Measurements from ENCODE around the gene ADORA1. TPM values are rescaled to one million over a fixed set of nuclear protein-coding genes. Genes with fewer than 3 reads are reported as not detected.

Gene ADORA1
- polyA plus RNA-seq, 1 donor, result 0.55 TPM

DNA sequence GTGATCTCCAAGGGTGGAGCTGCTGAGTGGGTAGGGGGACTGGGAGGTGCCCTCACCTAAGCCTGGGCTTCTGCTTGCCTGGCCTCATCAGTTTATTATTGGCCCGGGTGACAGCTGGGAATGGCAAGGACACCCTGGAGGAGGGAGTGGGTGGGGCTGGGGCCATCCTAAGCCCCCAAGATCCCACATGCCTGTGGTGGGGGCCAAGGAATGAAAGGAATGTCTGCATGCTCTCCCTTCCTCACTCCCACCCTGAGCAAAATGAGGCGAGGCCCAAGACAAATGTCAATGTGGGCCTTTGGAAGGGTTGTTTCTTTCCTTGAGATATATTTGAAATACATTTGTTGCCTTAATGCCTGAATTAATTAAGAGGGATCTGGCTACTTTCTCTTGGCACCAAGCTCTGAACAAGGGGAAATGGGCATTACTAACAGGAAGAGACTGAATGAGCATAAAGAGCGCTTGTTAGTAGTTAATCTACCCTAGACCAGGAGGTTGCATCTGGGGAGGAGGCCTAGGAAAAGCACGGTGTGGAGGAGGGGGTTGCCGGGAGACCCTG is 78.7 kb downstream of the ADORA1 start:
- no peak overlapping the region for H3K4me3 ChIP-seq (ENCODE audit: low read length)
- peaks cover 2% of the 10 kb centered on the region for H3K27me3 ChIP-seq (ENCODE audit: control insufficient read depth, insufficient read depth, low read length)
- no peaks in the 10 kb centered on the region for H3K4me1 ChIP-seq (ENCODE audit: control insufficient read depth, insufficient read depth, low read length)
- no CpG with 5 or more reads among the region's 5 CpGs for WGBS (ENCODE audit: insufficient coverage, low lambda C conversion rate)
- H3K27ac ChIP-seq (ENCODE audit: low read length), result no peak overlapping the region
- DNase-seq, result no peak
- no peaks in the 10 kb centered on the region for H3K9me3 ChIP-seq (ENCODE audit: control insufficient read depth, low read depth, low read length)
- no peaks in the 10 kb centered on the region for H3K36me3 ChIP-seq (ENCODE audit: control insufficient read depth, insufficient read depth, low read length)

DNA sequence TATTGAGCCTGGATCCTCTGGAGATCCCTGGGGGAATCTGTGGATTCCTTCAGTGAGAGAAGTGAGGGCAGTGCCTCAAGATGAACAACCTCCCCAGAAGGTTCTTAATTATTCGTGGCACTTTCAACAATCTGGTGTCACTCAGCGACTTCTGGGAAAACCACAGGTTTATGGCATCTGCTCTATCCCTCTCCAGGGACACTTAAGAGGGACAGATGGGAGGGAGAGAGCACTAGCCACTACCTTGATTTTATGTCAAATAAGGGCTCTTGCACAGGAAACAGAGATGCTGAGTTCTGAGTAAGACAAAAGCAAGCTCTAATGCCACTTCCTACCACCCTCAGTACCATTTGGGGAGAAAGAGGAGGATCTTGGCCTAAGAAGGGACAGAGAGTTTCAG is 80.2 kb downstream of the ADORA1 start:
- WGBS (ENCODE audit: insufficient coverage, low lambda C conversion rate), result no CpG with 5 or more reads among the region's 2 CpGs

DNA sequence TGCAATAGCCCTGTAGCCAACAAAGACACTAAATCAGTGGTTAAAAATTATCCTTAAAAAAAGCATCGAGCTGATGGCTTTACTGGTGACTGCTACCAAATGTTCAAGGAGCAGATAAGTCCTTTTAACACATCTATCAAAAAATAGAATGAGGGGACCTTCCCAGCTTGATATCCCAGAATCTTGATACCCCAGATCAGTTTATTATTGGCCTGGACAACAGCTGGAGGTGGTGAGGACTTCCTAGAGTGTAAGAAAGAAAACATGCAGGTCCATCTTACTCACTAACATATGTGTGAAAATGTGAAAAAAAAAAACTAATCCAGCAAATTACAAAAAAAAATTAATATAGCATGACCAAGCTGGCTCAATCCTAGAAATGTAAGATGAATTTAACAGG is 80.7 kb downstream of the ADORA1 start:
- no peak for DNase-seq
- Histone ChIP-seq H3K4me3 (ENCODE audit: low read length) (no peak overlapping the region), H3K27ac (ENCODE audit: low read length) (no peak overlapping the region), H3K9me3 (ENCODE audit: control insufficient read depth, low read depth, low read length) (no peaks in the 10 kb centered on the region), H3K4me1 (ENCODE audit: control insufficient read depth, insufficient read depth, low read length) (no peaks in the 10 kb centered on the region), H3K36me3 (ENCODE audit: control insufficient read depth, insufficient read depth, low read length) (no peaks in the 10 kb centered on the region), H3K27me3 (ENCODE audit: control insufficient read depth, insufficient read depth, low read length) (peaks cover 2% of the 10 kb centered on the region)
- WGBS (ENCODE audit: insufficient coverage, low lambda C conversion rate), result no CpG with 5 or more reads among the region's 1 CpG

More for the DNA sequence above, 80.2 kb downstream of the ADORA1 start:
- Histone ChIP-seq H3K9me3 (ENCODE audit: control insufficient read depth, low read depth, low read length) (no peaks in the 10 kb centered on the region), H3K27ac (ENCODE audit: low read length) (no peak overlapping the region), H3K36me3 (ENCODE audit: control insufficient read depth, insufficient read depth, low read length) (no peaks in the 10 kb centered on the region), H3K4me1 (ENCODE audit: control insufficient read depth, insufficient read depth, low read length) (no peaks in the 10 kb centered on the region), H3K27me3 (ENCODE audit: control insufficient read depth, insufficient read depth, low read length) (peaks cover 2% of the 10 kb centered on the region), H3K4me3 (ENCODE audit: low read length) (no peak overlapping the region)
- no peak for DNase-seq

DNA sequence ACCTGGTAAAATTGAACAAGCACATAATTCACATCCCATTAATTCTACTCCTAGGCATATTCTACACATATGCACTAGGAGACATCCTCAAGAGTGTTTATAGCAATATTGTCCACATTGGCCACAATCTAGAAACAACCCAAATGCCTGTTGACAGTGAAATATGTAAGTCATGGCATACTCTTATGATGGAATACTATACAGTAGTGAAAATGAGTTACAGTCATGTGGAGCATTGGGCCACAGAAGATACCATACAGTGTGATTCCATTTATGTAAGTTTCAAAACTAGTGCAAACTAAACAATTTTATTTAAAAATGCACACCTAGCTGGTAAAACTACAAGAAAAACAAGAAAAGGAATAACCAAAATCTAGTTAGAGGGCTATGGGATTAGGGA is 82.8 kb downstream of the ADORA1 start:
- Histone ChIP-seq H3K4me3 (ENCODE audit: low read length) (no peak overlapping the region), H3K4me1 (ENCODE audit: control insufficient read depth, insufficient read depth, low read length) (no peaks in the 10 kb centered on the region), H3K27ac (ENCODE audit: low read length) (no peak overlapping the region), H3K9me3 (ENCODE audit: control insufficient read depth, low read depth, low read length) (no peaks in the 10 kb centered on the region), H3K27me3 (ENCODE audit: control insufficient read depth, insufficient read depth, low read length) (peaks cover 2% of the 10 kb centered on the region), H3K36me3 (ENCODE audit: control insufficient read depth, insufficient read depth, low read length) (no peaks in the 10 kb centered on the region)
- no peak for DNase-seq

DNA sequence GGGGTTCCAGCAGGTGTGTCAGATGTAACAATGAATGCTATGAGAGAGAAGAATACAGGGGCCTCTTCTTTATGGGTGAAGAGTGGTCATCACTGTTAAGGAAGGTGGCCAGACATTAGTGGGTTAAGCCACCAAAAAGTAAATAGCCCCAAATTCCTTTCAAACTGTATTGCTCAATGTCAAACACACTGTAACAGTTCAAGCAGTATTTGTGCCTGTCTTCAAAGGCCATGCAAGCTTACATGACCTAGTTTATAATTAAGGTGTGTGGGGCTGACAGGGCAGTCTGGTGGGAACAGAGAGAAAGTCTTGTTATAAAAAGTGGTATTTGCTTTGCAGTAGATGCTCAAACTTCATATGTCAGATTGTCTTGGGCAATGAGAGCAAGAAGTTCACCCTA is 83.5 kb downstream of the ADORA1 start:
- Histone ChIP-seq H3K9me3 (ENCODE audit: control insufficient read depth, low read depth, low read length) (no peaks in the 10 kb centered on the region), H3K4me1 (ENCODE audit: control insufficient read depth, insufficient read depth, low read length) (no peaks in the 10 kb centered on the region), H3K27ac (ENCODE audit: low read length) (no peak overlapping the region), H3K36me3 (ENCODE audit: control insufficient read depth, insufficient read depth, low read length) (no peaks in the 10 kb centered on the region), H3K27me3 (ENCODE audit: control insufficient read depth, insufficient read depth, low read length) (peaks cover 4% of the 10 kb centered on the region), H3K4me3 (ENCODE audit: low read length) (no peak overlapping the region)
- DNase-seq, result no peak

DNA sequence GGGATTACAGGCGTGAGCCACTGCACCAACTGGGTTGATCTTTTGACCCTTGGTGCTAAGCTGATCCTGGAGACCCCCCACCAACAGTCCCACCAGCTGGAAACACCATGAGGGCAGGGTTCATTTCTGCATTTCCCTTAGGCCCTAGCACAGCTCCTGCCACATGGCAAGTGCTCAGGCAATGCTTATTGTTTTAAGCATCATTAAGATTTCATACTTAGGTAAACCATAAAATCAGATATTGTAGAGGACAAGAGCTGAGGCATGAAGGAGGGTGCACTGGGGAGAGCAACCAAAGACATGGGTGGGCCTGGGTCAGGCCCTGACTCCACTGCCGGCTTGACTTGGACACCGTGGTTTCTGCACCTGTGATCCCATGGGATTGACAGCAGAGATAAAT is 84.3 kb downstream of the ADORA1 start:
- H3K4me3 ChIP-seq (ENCODE audit: low read length), result no peak overlapping the region
- H3K4me1 ChIP-seq (ENCODE audit: control insufficient read depth, insufficient read depth, low read length), result no peaks in the 10 kb centered on the region
- WGBS (ENCODE audit: insufficient coverage, low lambda C conversion rate), result no CpG with 5 or more reads among the region's 3 CpGs
- no peak overlapping the region for H3K27ac ChIP-seq (ENCODE audit: low read length)
- no peaks in the 10 kb centered on the region for H3K36me3 ChIP-seq (ENCODE audit: control insufficient read depth, insufficient read depth, low read length)
- peaks cover 4% of the 10 kb centered on the region for H3K27me3 ChIP-seq (ENCODE audit: control insufficient read depth, insufficient read depth, low read length)
- no peaks in the 10 kb centered on the region for H3K9me3 ChIP-seq (ENCODE audit: control insufficient read depth, low read depth, low read length)
- no peak for DNase-seq

DNA sequence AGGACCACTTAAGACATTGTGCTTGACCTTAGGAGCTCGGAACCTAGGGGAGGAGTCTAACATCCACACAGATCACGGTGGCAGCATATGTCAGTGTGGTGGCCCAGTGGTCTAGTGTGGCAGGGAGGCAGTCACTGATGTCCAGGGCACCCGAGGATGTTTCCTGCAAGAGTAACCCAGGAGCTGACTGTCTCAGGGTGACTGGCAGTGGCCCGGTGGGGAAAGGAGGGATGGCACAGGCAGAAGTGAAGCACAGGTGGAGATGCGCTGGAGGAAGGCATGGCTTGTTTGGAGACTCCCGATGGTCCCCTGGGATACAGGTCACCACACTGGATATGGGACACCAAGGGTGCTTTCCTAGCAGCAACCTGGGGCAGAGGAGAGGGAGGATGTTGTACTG is 85.6 kb downstream of the ADORA1 start:
- Histone ChIP-seq H3K36me3 (ENCODE audit: control insufficient read depth, insufficient read depth, low read length) (no peaks in the 10 kb centered on the region), H3K4me1 (ENCODE audit: control insufficient read depth, insufficient read depth, low read length) (no peaks in the 10 kb centered on the region), H3K27me3 (ENCODE audit: control insufficient read depth, insufficient read depth, low read length) (peaks cover 5% of the 10 kb centered on the region), H3K27ac (ENCODE audit: low read length) (no peak overlapping the region), H3K9me3 (ENCODE audit: control insufficient read depth, low read depth, low read length) (no peaks in the 10 kb centered on the region), H3K4me3 (ENCODE audit: low read length) (no peak overlapping the region)
- DNase-seq, result no peak
- no CpG with 5 or more reads among the region's 6 CpGs for WGBS (ENCODE audit: insufficient coverage, low lambda C conversion rate)

DNA sequence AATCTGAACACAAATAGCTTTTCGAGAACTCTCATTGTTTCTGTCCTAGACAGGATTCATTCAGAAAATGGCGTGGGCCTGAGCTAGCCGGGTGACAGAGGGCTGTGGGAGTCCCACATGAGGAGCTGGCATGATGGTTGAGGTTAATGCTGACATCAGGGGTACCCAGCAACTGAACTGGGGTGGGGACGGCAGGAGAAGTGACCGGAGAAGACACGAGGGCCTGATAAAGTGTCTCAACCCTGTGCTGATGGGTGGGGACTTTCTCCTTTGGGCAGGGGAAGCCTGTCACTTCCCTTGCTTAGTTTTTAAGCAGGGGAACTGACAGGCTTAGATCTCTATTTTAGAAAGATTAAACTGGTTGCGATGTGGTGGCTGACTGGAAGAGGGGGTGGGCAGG is 87.3 kb downstream of the ADORA1 start:
- no peak overlapping the region for H3K27ac ChIP-seq (ENCODE audit: low read length)
- no peaks in the 10 kb centered on the region for H3K36me3 ChIP-seq (ENCODE audit: control insufficient read depth, insufficient read depth, low read length)
- H3K9me3 ChIP-seq (ENCODE audit: control insufficient read depth, low read depth, low read length), result no peaks in the 10 kb centered on the region
- H3K27me3 ChIP-seq (ENCODE audit: control insufficient read depth, insufficient read depth, low read length), result peaks cover 6% of the 10 kb centered on the region
- WGBS (ENCODE audit: insufficient coverage, low lambda C conversion rate), result no CpG with 5 or more reads among the region's 7 CpGs
- no peaks in the 10 kb centered on the region for H3K4me1 ChIP-seq (ENCODE audit: control insufficient read depth, insufficient read depth, low read length)
- H3K4me3 ChIP-seq (ENCODE audit: low read length), result no peak overlapping the region
- DNase-seq, result no peak

DNA sequence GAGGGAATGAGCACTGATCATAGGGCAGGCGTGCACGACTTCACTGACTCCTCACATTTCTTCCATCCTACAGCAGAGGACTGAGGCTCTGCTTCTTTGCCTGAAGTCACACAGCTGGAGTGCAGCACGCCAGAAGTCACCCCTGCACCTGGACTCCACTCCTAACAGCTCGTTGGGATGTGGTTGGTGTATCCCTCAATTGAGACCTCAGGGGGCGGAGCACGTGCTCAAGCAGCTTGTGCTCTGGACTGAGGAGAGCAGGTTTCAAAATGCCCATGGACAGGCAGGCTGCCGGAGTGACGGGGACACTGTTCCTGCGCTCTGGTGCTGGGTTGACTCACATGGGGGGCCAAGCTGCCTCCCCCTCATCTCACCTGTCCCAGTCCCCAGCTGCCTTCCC is 88.0 kb downstream of the ADORA1 start:
- Histone ChIP-seq H3K9me3 (ENCODE audit: control insufficient read depth, low read depth, low read length) (no peaks in the 10 kb centered on the region), H3K27me3 (ENCODE audit: control insufficient read depth, insufficient read depth, low read length) (peaks cover 7% of the 10 kb centered on the region), H3K4me3 (ENCODE audit: low read length) (no peak overlapping the region), H3K27ac (ENCODE audit: low read length) (no peak overlapping the region), H3K4me1 (ENCODE audit: control insufficient read depth, insufficient read depth, low read length) (no peaks in the 10 kb centered on the region), H3K36me3 (ENCODE audit: control insufficient read depth, insufficient read depth, low read length) (no peaks in the 10 kb centered on the region)
- peak in 1 of 2 donors; percentile 8 for DNase-seq
- no CpG with 5 or more reads among the region's 9 CpGs for WGBS (ENCODE audit: insufficient coverage, low lambda C conversion rate)

DNA sequence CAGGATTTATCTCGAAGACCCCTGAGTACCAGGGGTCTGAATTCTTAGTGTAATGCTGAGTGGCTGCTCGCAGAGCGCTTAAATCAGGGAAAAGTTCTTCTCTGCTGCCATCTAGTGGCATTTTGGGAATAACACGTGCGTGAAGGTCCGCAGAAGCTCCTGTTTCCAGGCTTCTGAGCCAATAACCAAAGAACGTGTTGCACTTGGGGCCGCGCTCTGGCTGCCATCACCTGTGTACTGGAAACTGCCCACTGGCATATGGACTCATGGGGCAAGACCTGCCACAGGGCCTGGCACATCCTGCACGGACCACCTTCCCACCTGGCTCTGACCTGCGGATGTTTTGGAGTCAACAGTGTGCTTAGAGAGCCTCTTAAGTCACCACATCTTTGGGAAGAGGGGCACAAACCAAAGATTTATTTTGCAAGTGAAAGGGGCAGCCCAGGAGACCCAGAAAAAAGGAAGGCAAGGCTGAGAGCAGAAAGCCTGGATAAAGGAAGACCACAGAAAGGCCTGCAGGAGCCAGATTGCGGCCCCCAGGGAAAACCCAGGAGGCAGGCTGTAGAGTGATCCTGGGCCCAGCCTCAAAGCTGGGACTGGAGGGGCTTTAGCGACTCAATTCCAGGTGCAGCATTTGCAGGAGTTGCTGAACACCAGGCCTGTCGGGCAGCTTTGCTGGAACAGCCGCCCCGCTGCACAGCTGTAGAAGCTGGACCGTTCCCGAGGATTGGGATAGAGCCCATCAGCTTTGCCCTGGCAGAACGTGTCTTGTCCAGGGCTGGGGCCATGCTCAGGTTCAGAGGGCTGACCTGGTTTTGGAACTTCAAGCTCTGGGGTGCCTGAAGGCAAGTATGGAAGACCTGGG is 89.0 kb downstream of the ADORA1 start:
- Histone ChIP-seq H3K4me1 (ENCODE audit: control insufficient read depth, insufficient read depth, low read length) (no peaks in the 10 kb centered on the region), H3K27ac (ENCODE audit: low read length) (no peak overlapping the region), H3K36me3 (ENCODE audit: control insufficient read depth, insufficient read depth, low read length) (no peaks in the 10 kb centered on the region), H3K9me3 (ENCODE audit: control insufficient read depth, low read depth, low read length) (no peaks in the 10 kb centered on the region), H3K4me3 (ENCODE audit: low read length) (no peak overlapping the region), H3K27me3 (ENCODE audit: control insufficient read depth, insufficient read depth, low read length) (peaks cover 7% of the 10 kb centered on the region)
- WGBS (ENCODE audit: insufficient coverage, low lambda C conversion rate), result no CpG with 5 or more reads among the region's 19 CpGs
- DNase-seq, result peak; percentile 51 to 62
